T47D (cell line): ENCODE measurements around the gene CEP112.

Experiments used
- DNase-seq, 2 experiments: peaks; one replicate each; pipeline versions ENCODE4 v3.0.0 to v3.0.0-alpha.2; 2011 to 2012; ENCODE audit warnings: low read depth in 1 of 2, low spot score in 1 of 2
- JUND ChIP-seq: IDR thresholded peaks from 2 replicates; pipeline ENCODE4 v1.6.1; 2012; ENCODE audit warnings: low read depth
- in situ Hi-C: cut with HindIII; loops from 2 replicates; pipeline ENCODE4 v1.10.0; 2016; ENCODE audit warnings: low sequenced_read_pairs, low pct_unique_long_range_greater_than_20kb

Gene CEP112

DNA sequence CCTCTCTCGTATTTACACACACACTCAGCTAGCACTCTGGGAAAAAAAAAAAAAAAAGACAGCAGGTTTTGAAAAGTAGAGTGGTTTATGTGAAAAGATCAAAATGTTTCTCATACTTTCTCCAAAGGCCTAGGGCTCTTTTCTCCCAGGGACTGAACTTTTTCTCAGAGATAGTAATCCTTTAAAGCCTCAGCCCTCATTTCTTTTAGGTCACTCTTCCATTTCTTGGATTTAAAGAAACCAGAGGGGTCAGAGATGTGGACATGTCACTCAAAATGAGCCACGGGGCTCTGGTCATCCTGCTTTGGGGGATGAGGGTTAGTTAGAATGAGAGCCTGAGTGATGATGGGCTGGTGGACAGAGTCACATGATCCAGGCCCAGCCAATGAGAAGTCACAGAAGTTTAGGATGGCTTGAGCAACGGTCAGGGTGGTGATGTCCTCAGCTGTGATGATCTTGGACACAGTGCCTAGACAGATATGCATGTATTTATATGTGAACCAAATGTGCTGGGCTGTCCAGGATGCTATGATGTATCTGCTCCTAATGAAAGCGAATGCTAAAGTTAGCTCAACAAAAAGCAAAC, 596.8 kb downstream of the CEP112 start:
- TF ChIP-seq JUND: no peak
- in situ Hi-C loops: no loop called here
- DNase-seq: no peak

- in situ Hi-C loops: no loop called here
- TF ChIP-seq JUND: no peak
- no peak for DNase-seq
These were observed 597.8 kb downstream of the CEP112 start for GRCh38 chr17:65593855-65594845.

GRCh38 chr17:65593092-65593854, 598.7 kb downstream of the CEP112 start:
- no peak for DNase-seq
- in situ Hi-C loops: no loop called here
- TF ChIP-seq JUND: no peak

DNA sequence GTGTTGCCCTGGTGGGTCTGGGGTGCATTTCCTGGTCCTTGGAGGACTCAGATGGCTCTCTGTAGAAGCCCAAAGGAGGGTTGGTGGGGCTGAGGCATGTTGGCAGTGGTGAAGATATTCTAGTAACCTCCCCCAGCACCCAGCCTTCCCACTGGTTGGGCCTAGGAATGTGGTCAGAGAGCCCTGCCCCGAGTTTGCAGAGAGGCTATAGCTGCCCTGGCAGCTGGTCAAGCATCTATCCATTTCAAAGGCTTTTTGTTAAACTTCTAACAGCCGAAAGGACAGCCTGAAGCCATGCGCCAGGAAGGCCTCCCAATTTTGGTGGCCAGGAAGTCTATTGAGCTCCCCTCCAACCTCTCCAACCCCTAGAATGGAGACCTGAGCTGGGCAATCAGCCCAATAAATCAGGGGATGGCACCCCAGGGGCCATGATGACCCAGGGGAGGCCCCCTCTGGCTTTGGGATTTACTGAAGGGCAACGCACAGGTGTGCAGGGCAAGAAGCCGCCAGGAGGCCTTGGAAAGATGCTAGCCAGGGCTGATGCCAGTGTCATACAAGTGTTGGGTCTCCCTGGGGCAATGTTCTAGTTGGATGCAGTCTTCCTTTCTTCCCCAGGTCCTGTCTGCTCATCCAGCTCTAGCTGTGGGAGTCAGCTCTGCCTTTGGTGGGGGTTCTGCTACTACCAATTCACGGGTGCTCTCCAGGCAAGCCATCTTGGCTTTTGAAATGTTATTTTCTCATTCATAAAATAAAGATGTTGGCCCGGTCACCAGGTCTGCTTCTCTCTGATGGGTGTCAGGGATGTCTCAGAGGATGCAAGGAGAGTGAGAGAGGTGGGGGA, 599.6 kb downstream of the CEP112 start:
- no peak for DNase-seq
- no peak for TF ChIP-seq JUND
- in situ Hi-C loops: no loop called here

GRCh38 chr17:65589321-65589720, 602.6 kb downstream of the CEP112 start:
- in situ Hi-C loops: no loop called here
- TF ChIP-seq JUND: no peak
- no peak for DNase-seq

- no peak for TF ChIP-seq JUND
- in situ Hi-C loops: no loop called here
- peak in 1 of 2 experiments; percentile 39 for DNase-seq
These were observed 603.6 kb downstream of the CEP112 start for GRCh38 chr17:65588181-65588808.

GRCh38 chr17:65587534-65588180, 604.3 kb downstream of the CEP112 start:
- in situ Hi-C loops: no loop called here
- DNase-seq: no peak
- no peak for TF ChIP-seq JUND

DNA sequence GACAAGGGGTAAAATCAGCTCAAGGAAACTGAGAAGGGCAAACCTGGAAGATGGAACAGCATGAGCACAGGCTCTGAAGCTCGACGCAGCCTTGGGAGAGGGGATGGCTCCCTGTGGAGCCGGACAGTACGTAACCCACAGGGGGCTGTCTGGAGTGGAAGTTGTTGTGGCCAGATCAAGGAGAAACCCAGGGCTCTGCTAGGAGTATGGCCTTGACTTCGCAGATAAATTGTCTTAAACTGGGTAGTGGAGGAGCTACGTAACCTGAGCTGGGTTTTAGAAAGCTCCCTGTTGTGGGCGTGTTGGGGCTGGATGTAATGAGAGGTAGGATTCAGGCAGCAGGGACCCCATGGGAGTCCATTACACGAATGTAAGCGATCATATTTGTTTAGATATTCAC, 605.0 kb downstream of the CEP112 start:
- in situ Hi-C loops: no loop called here
- TF ChIP-seq JUND: no peak
- no peak for DNase-seq
